ENCODE results near the gene TSHZ2.

The TSHZ2 gene

DNA sequence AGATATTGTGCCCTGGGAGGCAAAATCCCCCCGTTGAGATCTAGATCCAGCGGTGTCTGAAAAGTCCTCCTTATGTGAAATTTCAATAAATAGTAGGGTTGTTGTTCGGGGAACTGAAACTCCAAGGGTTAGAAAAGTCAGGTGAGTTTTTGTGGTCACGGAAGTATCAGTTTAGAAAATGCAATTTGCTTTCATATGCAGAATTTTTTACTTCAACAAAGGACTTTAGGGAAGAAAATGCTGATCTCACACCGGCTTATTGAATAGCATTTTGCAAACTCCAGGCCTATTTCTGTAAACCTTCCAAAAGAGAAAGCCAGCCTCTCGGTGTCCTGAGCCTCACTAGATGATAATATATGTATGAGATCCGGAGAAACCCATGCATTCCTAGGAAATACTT, 254.7 kb downstream of the TSHZ2 start:
- no peak overlapping the region for H3K4me3 ChIP-seq (ENCODE audit: low read depth, low read length)
- no peak for DNase-seq (ENCODE audit: low read depth, low spot score)
- ChIA-PET POLR2A (no interaction called here), CTCF (interaction anchor here (1.3 to 1.8 kb wide), 2 partner anchors 11 to 914 kb away, joined by 4 to 5 read pairs; no protein-coding TSS in a partner anchor)
- TF ChIP-seq, protein P1, sequence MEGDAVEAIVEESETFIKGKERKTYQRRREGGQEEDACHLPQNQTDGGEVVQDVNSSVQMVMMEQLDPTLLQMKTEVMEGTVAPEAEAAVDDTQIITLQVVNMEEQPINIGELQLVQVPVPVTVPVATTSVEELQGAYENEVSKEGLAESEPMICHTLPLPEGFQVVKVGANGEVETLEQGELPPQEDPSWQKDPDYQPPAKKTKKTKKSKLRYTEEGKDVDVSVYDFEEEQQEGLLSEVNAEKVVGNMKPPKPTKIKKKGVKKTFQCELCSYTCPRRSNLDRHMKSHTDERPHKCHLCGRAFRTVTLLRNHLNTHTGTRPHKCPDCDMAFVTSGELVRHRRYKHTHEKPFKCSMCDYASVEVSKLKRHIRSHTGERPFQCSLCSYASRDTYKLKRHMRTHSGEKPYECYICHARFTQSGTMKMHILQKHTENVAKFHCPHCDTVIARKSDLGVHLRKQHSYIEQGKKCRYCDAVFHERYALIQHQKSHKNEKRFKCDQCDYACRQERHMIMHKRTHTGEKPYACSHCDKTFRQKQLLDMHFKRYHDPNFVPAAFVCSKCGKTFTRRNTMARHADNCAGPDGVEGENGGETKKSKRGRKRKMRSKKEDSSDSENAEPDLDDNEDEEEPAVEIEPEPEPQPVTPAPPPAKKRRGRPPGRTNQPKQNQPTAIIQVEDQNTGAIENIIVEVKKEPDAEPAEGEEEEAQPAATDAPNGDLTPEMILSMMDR (IDR thresholded peaks at IDR 0.05; ENCODE audit: insufficient read depth, low read length, missing control alignments) = no peak

DNA sequence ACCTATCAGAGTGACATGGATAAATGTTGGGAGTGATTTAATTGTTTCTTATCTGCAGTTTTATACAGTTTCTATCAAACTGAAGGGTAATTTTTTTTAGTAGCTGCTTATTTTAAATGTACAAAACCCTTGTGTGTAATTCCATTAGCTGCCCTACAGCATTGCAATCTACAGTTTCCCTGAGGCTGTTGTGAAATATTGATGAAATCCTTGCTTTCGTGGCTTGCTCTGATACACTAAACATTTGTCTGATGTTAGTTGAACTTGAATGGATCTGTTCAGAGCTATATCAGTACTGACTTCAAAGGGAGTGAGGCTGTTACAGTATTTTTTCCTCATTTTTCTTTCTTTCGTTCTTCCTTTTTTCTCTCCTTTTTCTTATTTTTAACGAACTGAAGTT, 255.4 kb downstream of the TSHZ2 start:
- ChIA-PET POLR2A (no interaction called here), CTCF (interaction anchor here (0.8 kb wide), 1 partner anchor 916 kb away, joined by 4 read pairs; no protein-coding TSS in a partner anchor)
- no peak overlapping the region for H3K4me3 ChIP-seq (ENCODE audit: low read depth, low read length)
- DNase-seq (ENCODE audit: low read depth, low spot score) = no peak
- TF ChIP-seq, protein P1 (IDR thresholded peaks at IDR 0.05; ENCODE audit: insufficient read depth, low read length, missing control alignments) = no peak

DNA sequence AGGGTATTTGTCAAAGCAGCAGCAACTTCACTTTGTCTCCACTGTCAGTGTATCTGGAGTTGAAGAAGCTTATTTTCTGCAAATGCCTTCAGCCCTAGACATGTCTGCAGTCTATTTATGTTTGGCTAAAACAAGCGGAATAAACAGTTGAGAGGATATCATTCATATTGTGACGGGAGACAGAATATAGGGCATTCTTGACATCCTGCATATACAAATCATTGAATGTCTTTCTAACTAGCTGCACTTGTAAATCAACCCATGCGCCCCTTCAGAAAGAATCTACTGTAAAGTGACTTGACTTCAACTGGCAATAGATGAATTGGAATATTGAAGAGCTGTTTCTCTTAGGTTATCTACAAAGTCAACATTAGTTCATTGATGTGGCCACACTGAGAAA, 258.9 kb downstream of the TSHZ2 start:
- DNase-seq (ENCODE audit: low read depth, low spot score) = no peak
- POLR2A ChIA-PET = no interaction called here
- TF ChIP-seq, protein P1 (IDR thresholded peaks at IDR 0.05; ENCODE audit: insufficient read depth, low read length, missing control alignments) = no peak
- no peak overlapping the region for H3K4me3 ChIP-seq (ENCODE audit: low read depth, low read length)
- CTCF ChIA-PET = no interaction called here

DNA sequence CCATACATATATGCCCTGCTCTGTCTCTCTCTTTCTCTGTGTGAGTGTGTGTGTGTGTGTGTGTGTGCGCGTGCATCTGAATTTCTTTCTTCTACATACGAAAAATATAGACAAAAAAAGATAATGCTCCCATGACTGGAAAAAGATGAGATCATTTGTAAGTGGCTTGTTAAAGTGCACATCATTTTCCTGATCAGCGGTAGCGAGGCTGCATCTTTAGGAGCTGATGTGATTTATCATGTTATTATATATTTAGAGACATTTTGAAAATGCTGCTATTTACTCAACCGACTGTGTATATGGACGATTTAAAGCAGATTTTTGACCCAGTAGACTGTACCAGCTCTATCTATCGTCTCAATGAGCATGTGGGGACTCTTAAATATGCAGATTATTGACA, 265.3 kb downstream of the TSHZ2 start:
- no peak for DNase-seq (ENCODE audit: low read depth, low spot score)
- CTCF ChIA-PET = no interaction called here
- H3K4me3 ChIP-seq (ENCODE audit: low read depth, low read length) = no peak overlapping the region
- POLR2A ChIA-PET = no interaction called here
- TF ChIP-seq, protein P1 (IDR thresholded peaks at IDR 0.05; ENCODE audit: insufficient read depth, low read length, missing control alignments) = no peak

DNA sequence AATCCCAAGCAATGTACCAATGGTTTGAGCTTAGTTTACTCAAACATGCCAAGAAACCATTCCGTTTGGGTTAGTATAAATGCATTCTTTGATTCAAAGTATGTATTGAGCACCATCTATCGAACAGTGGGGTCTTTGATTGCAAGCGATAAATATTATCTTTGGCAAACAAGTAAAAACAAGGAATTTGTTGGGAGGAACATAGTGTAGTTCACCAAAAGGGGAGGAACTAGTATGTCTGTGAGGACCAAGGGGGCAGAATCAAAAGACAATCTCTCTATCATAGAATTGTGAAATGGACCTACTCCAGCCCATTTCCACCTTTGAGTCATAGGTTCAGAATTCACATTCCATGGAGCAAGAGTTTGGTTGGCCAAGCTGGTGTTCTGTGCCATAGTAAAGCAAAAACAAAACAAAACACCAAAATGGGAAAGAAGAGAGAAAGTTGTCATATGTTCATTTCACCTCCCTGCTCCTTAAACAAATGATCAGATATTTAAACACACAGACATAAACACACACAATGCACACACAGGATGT, 266.0 kb downstream of the TSHZ2 start:
- H3K4me3 ChIP-seq (ENCODE audit: low read depth, low read length) = no peak overlapping the region
- TF ChIP-seq, protein P1 (IDR thresholded peaks at IDR 0.05; ENCODE audit: insufficient read depth, low read length, missing control alignments) = no peak
- ChIA-PET POLR2A (no interaction called here), CTCF (no interaction called here)
- DNase-seq (ENCODE audit: low read depth, low spot score) = no peak

DNA sequence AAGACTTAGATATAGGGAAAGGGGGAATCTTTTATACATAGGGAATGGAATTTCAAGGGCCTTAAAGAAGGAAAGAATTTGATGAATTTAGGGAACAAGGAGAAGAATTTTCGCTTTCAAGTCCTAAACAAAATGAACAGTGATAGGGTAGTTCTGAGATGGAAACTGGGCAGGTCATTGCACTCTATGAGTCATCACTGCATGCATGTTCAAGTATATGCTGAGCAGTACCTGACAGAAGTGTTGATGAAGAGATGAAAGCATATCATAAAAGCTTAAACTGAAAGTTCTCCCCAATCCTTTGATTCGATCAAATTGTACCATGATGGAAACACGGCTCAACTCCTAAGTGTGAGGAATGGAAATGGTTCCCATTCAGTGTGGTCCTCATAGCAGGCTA, 271.0 kb downstream of the TSHZ2 start:
- no peak for DNase-seq (ENCODE audit: low read depth, low spot score)
- no peak overlapping the region for H3K4me3 ChIP-seq (ENCODE audit: low read depth, low read length)
- ChIA-PET POLR2A (no interaction called here), CTCF (no interaction called here)
- TF ChIP-seq, protein P1 (IDR thresholded peaks at IDR 0.05; ENCODE audit: insufficient read depth, low read length, missing control alignments) = no peak

All from AG04449 (cell line).